CD4-positive, alpha-beta memory T cell (primary cell): ENCODE data around the gene DIAPH1. TPM values are rescaled to one million over a fixed set of nuclear protein-coding genes. Genes with fewer than 3 reads are reported as not detected.

Source experiments
- CTCF ChIA-PET: fragments of 350-600 bp; sonication (Branson Sonifier 250); formaldehyde crosslinking; loops from one replicate; lab custom pipeline; 2021; ENCODE audit warnings: inconsistent platforms; ENCODE audit not compliant: partially characterized antibody; lab: Charles Lee
- POLR2A ChIA-PET: fragments of 350-600 bp; sonication (Branson Sonifier 250); formaldehyde crosslinking; loops from one replicate; lab custom pipeline; 2021; ENCODE audit not compliant: partially characterized antibody; lab: Charles Lee
- DNase-seq, 5 donors: peaks; one replicate each; pipeline versions ENCODE4 v3.0.0 to v3.0.0-alpha.2; 2020 to 2022; ENCODE audit warnings: mixed read lengths in 1 of 5
- H3K27ac ChIP-seq: one replicate; pipeline ENCODE4 v1.7.0; 2013; ENCODE audit warnings: low read depth, low read length
- H3K27me3 ChIP-seq: 2 replicates; pipeline ENCODE4 v1.7.0; 2013; ENCODE audit warnings: mild to moderate bottlenecking, low read length, moderate library complexity; ENCODE audit not compliant: insufficient read depth
- H3K36me3 ChIP-seq: 2 replicates; pipeline ENCODE4 v1.7.0; 2013; ENCODE audit warnings: mild to moderate bottlenecking, low read length, moderate library complexity; ENCODE audit not compliant: insufficient read depth
- H3K4me1 ChIP-seq: 2 replicates; pipeline ENCODE4 v1.7.0; 2013; ENCODE audit warnings: mild to moderate bottlenecking, low read length, moderate library complexity; ENCODE audit not compliant: insufficient read depth
- H3K4me3 ChIP-seq, 2 donors: one replicate each; pipeline ENCODE4 v1.7.0; 2013; ENCODE audit warnings: low read length in 2 of 2, mild to moderate bottlenecking in 1 of 2
- H3K9me3 ChIP-seq, 2 donors: one replicate each; pipeline ENCODE4 v1.7.0; 2013; ENCODE audit warnings: low read length in 2 of 2, control low read depth in 1 of 2; ENCODE audit not compliant: control insufficient read depth in 1 of 2
- H3K27ac Mint-ChIP-seq, 7 donors: one replicate each; pipeline ENCODE4 v1.8.0; 2020 to 2021; ENCODE audit warnings: mixed read lengths in 7 of 7, mild to moderate bottlenecking in 6 of 7, inconsistent platforms in 3 of 7, moderate library complexity in 3 of 7
- H3K27me3 Mint-ChIP-seq, 2 donors: one replicate each; pipeline ENCODE4 v1.8.0; 2020 to 2021; ENCODE audit warnings: mixed read lengths in 2 of 2
- H3K36me3 Mint-ChIP-seq, 2 donors: one replicate each; pipeline ENCODE4 v1.8.0; 2020 to 2021; ENCODE audit warnings: mixed read lengths in 2 of 2, inconsistent platforms in 1 of 2, mild to moderate bottlenecking in 1 of 2
- H3K4me1 Mint-ChIP-seq, 4 donors: one replicate each; pipeline ENCODE4 v1.8.0; 2020 to 2021; ENCODE audit warnings: mixed read lengths in 4 of 4, mild to moderate bottlenecking in 1 of 4
- H3K4me3 Mint-ChIP-seq, 8 donors: one replicate each; pipeline ENCODE4 v1.8.0; 2020 to 2021; ENCODE audit warnings: mixed read lengths in 8 of 8, mild to moderate bottlenecking in 7 of 8, moderate library complexity in 6 of 8, inconsistent platforms in 3 of 8
- H3K9me3 Mint-ChIP-seq, 8 donors: one replicate each; pipeline ENCODE4 v1.8.0; 2020 to 2021; ENCODE audit warnings: mixed read lengths in 8 of 8, mild to moderate bottlenecking in 5 of 8, inconsistent platforms in 3 of 8, moderate library complexity in 1 of 8
- intact Hi-C: fragments of 100-400 bp; cut with micrococcal nuclease; formaldehyde crosslinking; loops from one replicate; pipeline ENCODE4 v1.15.1; 2023
- polyA plus RNA-seq, 2 donors: library from polyadenylated mRNA; unstranded; fragments of 300-500 nt; fragmentation: Illumina TruSeq; gene quantifications; one replicate each; pipeline ENCODE4 v1.2.3, GENCODE V29; 2021
- total RNA-seq, 2 experiments: library from RNA; stranded (reverse); gene quantifications; one replicate each; pipeline ENCODE4 v1.2.3, GENCODE V29; 2021

DIAPH1 gene
- total and polyA plus RNA-seq, 4 experiments from 2014 or later, result 81.5 to 211 (median 178) TPM

DNA sequence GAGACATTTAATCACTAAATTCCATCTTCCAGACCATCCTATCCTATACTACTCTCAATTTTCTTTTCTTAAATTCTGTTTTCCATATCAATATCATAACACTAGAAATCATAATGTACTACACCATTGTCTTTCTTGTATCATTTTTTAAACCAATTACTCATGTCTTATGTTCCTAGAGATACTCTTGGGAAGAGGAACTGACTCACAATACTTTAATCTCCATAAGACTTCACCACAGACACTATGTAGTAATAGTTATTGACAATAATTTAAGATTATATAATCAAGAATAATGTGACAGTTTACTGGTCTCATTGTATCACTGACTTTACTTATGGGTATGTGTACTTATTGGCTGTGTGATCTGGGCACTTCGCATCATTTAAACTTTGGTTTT, 86.1 kb downstream of the DIAPH1 start:
- Histone ChIP-seq H3K4me1 (no peaks in the 10 kb centered on the region), H3K9me3 (no peaks in the 10 kb centered on the region), H3K36me3 (peaks cover 61% of the 10 kb centered on the region), H3K27ac (no peak overlapping the region), H3K27me3 (no peaks in the 10 kb centered on the region), H3K4me3 (no peak overlapping the region)
- intact Hi-C loops, result no loop called here
- Mint-ChIP-seq H3K27me3 (no peaks in the 10 kb centered on the region), H3K9me3 (no peaks in the 10 kb centered on the region), H3K36me3 (peaks cover 23 to 39% of the 10 kb centered on the region in 2 donors), H3K27ac (no peak overlapping the region), H3K4me3 (no peak overlapping the region), H3K4me1 (peaks cover 4 to 13% (median 12%) of the 10 kb centered on the region in 4 donors)
- CTCF ChIA-PET, result interaction anchor here (1.3 to 6.5 kb wide), 7 partner anchors 10 to 31 kb away, joined by 3 to 49 read pairs (median 5); no protein-coding TSS in a partner anchor
- POLR2A ChIA-PET, result no interaction called here
- DNase-seq, result no peak

DNA sequence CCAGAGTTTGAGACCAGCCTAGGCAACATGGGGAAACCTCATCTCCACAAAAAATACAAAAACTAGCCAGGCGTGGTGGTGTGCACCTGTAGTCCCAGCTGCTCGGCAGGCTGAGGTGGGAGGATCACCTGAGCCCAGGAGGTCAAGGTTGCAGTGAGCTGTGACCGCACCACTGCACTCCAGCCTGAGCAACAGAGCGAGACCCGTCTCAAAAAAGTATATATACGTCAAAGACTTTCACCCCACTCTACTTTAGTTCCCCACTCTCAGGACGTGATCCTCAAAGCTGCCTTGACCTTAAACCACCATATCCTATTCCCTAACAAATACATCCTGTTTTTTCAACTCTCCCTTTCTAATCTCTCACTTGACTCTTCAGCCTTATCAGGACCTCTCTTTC, 88.9 kb downstream of the DIAPH1 start:
- CTCF ChIA-PET, result interaction anchor here (10.2 kb wide), 1 partner anchor 17 kb away, joined by 144 read pairs; no protein-coding TSS in a partner anchor
- Histone ChIP-seq H3K9me3 (no peaks in the 10 kb centered on the region), H3K36me3 (peaks cover 83% of the 10 kb centered on the region), H3K27me3 (no peaks in the 10 kb centered on the region), H3K4me1 (no peaks in the 10 kb centered on the region), H3K4me3 (no peak overlapping the region), H3K27ac (no peak overlapping the region)
- Mint-ChIP-seq H3K27me3 (no peaks in the 10 kb centered on the region), H3K27ac (no peak overlapping the region), H3K4me3 (no peak overlapping the region), H3K36me3 (peaks cover 10 to 48% of the 10 kb centered on the region in 2 donors), H3K9me3 (no peaks in the 10 kb centered on the region), H3K4me1 (peaks cover 10 to 14% (median 12%) of the 10 kb centered on the region in 4 donors)
- intact Hi-C loops, result no loop called here
- DNase-seq, result no peak
- POLR2A ChIA-PET, result no interaction called here

DNA sequence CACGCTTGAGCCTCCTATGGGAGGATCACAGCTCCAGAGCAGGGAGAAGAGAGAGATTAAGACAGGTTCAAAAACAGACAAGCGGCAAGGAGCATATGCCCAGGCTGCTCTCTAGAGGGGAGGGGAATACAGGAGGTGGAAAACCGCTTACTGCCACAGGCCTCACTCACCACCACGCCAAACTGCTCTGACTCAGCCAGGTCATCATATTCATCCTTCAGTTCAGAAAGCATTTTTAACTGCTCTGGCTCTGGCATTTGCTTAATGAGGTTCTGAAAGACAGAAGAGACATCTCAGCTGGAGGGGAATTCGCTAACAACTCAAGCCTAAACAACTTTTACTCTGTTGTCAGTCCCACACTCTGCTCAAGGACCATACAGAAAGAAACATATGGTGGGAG, 89.8 kb downstream of the DIAPH1 start:
- ChIA-PET CTCF (interaction anchor here (0.9 to 10.2 kb wide), 7 partner anchors 9 to 116 kb away, joined by 3 to 144 read pairs (median 4); partner anchors contain the start of gene PCDHGA10), POLR2A (no interaction called here)
- no peaks in the 10 kb centered on the region for H3K4me1 ChIP-seq
- no peak overlapping the region for H3K27ac ChIP-seq
- DNase-seq, result no peak
- no peaks in the 10 kb centered on the region for H3K27me3 ChIP-seq
- Mint-ChIP-seq H3K9me3 (no peaks in the 10 kb centered on the region), H3K36me3 (peaks cover 1 to 48% of the 10 kb centered on the region in 2 donors), H3K27ac (peak overlapping the region; percentile 3 to 81 (median 53)), H3K4me3 (no peak overlapping the region), H3K4me1 (peaks cover 7 to 17% (median 15%) of the 10 kb centered on the region in 4 donors), H3K27me3 (no peaks in the 10 kb centered on the region)
- no peaks in the 10 kb centered on the region for H3K9me3 ChIP-seq
- intact Hi-C loops, result no loop called here
- peaks cover 84% of the 10 kb centered on the region for H3K36me3 ChIP-seq
- H3K4me3 ChIP-seq, result no peak overlapping the region

DNA sequence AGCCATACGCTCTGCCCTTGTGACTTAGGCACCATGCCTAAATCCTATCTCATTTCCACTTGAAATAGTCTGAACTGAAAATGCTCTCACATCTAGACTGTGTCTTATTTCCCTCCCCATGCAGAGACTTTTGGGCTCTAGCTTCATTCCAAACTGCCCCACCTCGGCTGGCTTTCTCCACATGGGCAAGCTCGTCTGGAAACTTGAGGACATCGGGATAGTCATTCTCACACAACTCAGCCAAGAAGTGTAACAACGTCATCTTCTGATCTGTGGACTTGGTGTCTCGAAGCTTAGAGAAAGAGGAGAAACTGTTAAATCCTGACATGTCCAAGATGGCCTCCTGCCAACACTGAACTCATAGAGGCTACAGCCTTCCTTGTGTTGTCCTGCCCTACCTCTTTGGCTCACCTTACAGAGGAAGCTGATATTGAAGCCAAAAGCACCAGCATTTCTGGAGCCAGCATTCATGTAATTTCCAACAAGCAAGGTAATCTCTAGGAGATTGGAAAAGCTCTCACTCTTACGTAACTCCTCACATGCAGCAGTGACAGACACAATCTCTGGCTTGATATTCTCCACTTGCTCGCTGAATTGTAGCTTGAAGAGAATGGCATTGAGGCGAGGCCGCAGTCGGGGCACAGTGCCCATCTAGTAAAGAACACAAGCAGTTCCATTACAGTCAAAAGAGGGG, 90.4 kb downstream of the DIAPH1 start:
- CTCF ChIA-PET, result interaction anchor here (0.9 to 10.2 kb wide), 10 partner anchors 9 to 210 kb away, joined by 3 to 144 read pairs (median 4); partner anchors contain the start of gene PCDHGA10
- Mint-ChIP-seq H3K27ac (peak overlapping the region; percentile 3 to 81 (median 53)), H3K27me3 (no peaks in the 10 kb centered on the region), H3K36me3 (peaks cover 0 to 51% of the 10 kb centered on the region in 2 donors), H3K9me3 (no peaks in the 10 kb centered on the region), H3K4me3 (no peak overlapping the region), H3K4me1 (peaks cover 7 to 17% (median 14%) of the 10 kb centered on the region in 4 donors)
- no peaks in the 10 kb centered on the region for H3K27me3 ChIP-seq
- H3K9me3 ChIP-seq, result no peaks in the 10 kb centered on the region
- intact Hi-C loops, result no loop called here
- peaks cover 84% of the 10 kb centered on the region for H3K36me3 ChIP-seq
- H3K4me3 ChIP-seq, result no peak overlapping the region
- DNase-seq, result no peak
- no peak overlapping the region for H3K27ac ChIP-seq
- H3K4me1 ChIP-seq, result peaks cover under 1% of the 10 kb centered on the region
- POLR2A ChIA-PET, result no interaction called here

DNA sequence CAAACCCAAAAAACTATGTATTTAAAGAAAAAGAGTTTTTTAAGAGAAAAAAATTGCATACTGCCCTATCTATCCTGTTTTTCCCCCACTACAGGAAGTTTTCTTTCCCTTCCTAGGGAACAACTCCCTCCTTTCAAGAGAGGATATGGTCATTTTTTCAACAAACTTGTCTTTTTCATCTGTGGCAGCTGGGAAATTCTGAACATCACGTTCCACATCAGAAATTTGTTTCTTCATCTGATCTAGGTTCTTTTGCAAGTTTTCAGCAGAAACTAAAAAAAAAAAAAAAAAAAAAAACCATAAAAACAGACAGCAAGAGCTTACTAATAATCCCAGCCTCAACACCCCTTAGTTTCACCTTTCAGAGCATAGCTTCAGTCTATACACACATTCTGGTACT, 91.4 kb downstream of the DIAPH1 start:
- Histone ChIP-seq H3K36me3 (peaks cover 84% of the 10 kb centered on the region), H3K27ac (no peak overlapping the region), H3K27me3 (no peaks in the 10 kb centered on the region), H3K4me3 (no peak overlapping the region), H3K9me3 (no peaks in the 10 kb centered on the region), H3K4me1 (peaks cover 11% of the 10 kb centered on the region)
- Mint-ChIP-seq H3K4me3 (no peak overlapping the region), H3K9me3 (no peaks in the 10 kb centered on the region), H3K27me3 (no peaks in the 10 kb centered on the region), H3K36me3 (peaks cover 10 to 56% of the 10 kb centered on the region in 2 donors), H3K27ac (peak overlapping the region in 2 of 7 donors; percentile 69 to 76), H3K4me1 (peaks cover 7 to 26% (median 16%) of the 10 kb centered on the region in 4 donors)
- no peak for DNase-seq
- intact Hi-C loops, result no loop called here
- ChIA-PET POLR2A (interaction anchor here (1.1 kb wide), 1 partner anchor 13 kb away, joined by 3 read pairs; no protein-coding TSS in a partner anchor), CTCF (interaction anchor here (0.5 to 10.2 kb wide), 9 partner anchors 14 to 1922 kb away, joined by 3 to 144 read pairs (median 5); partner anchors contain the start of genes PCDHGA1 and PCDHGA10)

DNA sequence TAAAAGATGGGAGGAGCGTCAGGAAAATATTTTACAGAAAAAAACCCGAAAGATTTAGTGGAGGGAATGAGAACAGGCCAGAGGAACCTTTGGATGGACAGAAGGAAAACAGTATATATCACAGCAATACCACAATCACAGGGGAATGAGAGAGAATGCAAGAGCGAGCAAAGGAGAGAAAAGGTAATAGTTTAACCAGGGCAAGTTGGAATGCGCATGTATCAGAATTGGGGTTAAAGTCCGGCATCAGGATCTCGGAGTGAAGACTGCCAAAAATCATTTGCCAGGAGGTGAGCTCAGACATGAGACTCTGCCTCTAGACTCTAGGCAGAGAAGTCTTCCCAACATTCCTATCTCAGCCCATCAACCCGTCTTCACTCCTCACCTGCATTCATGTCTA, 93.1 kb downstream of the DIAPH1 start:
- ChIA-PET CTCF (interaction anchor here (1.0 to 10.2 kb wide), 8 partner anchors 10 to 207 kb away, joined by 3 to 144 read pairs (median 7); partner anchors contain the start of genes PCDHGB3 and PCDHGB7), POLR2A (no interaction called here)
- peaks cover 25 to 67% of the 10 kb centered on the region in 2 donors for H3K36me3 Mint-ChIP-seq
- H3K27me3 Mint-ChIP-seq, result no peaks in the 10 kb centered on the region
- H3K27ac Mint-ChIP-seq, result peak overlapping the region in 2 of 7 donors; percentile 42 to 72
- H3K4me1 Mint-ChIP-seq, result peaks cover 11 to 28% (median 21%) of the 10 kb centered on the region in 4 donors
- H3K27ac ChIP-seq, result no peak overlapping the region
- H3K4me1 ChIP-seq, result peaks cover 15% of the 10 kb centered on the region
- no peaks in the 10 kb centered on the region for H3K9me3 Mint-ChIP-seq
- intact Hi-C loops, result loop anchor here (2.0 kb wide), 1 partner anchor 23 kb away; no protein-coding TSS in a partner anchor
- H3K27me3 ChIP-seq, result no peaks in the 10 kb centered on the region
- H3K36me3 ChIP-seq, result peaks cover 91% of the 10 kb centered on the region
- H3K4me3 Mint-ChIP-seq, result no peak overlapping the region
- no peak for DNase-seq
- no peak overlapping the region for H3K4me3 ChIP-seq
- H3K9me3 ChIP-seq, result no peaks in the 10 kb centered on the region
